BLaER1 treated with 17β-estradiol and CSF1 and Interleukin-3, amounts not matched to agents 10 nM and 100 nM (cell line): Measurements from ENCODE around the gene DHX8.

Source experiments
- H3K27ac ChIP-seq, 11 experiments: shearing (Covaris generic); formaldehyde crosslinking; 2 replicates each; pipeline ENCODE4 v1.8.1; 2022
- H3K27me3 ChIP-seq, 11 experiments: shearing (Covaris generic); formaldehyde crosslinking; 2 replicates each; pipeline ENCODE4 v1.8.1; 2022
- H3K36me3 ChIP-seq, 11 experiments: shearing (Covaris generic); formaldehyde crosslinking; 2 replicates each; pipeline ENCODE4 v1.8.1; 2022
- H3K4me1 ChIP-seq, 10 experiments: shearing (Covaris generic); formaldehyde crosslinking; 2 replicates each; pipeline ENCODE4 v1.8.1; 2022
- H3K4me2 ChIP-seq, 11 experiments: shearing (Covaris generic); formaldehyde crosslinking; 2 replicates each; pipeline ENCODE4 v1.8.1; 2022
- H3K4me3 ChIP-seq, 10 experiments: shearing (Covaris generic); formaldehyde crosslinking; 2 replicates each; pipeline ENCODE4 v1.8.1; 2022
- H3K9ac ChIP-seq, 11 experiments: shearing (Covaris generic); formaldehyde crosslinking; 2 replicates each; pipeline ENCODE4 v1.8.1; 2022
- H3K9me3 ChIP-seq, 11 experiments: shearing (Covaris generic); formaldehyde crosslinking; replicated peaks in 1 of 11; 2 replicates each; pipeline ENCODE4 v1.8.1; 2022
- H4K20me1 ChIP-seq, 11 experiments: shearing (Covaris generic); formaldehyde crosslinking; 2 replicates each; pipeline ENCODE4 v1.8.1; 2022
- Cebpa-rat ChIP-seq, 11 experiments: shearing (Covaris generic); IDR thresholded peaks; 2 replicates each; pipeline ENCODE4 v1.8.1; 2022

DHX8 gene

GRCh38 chr17:43528988-43529814 lies 45.4 kb downstream of the DHX8 start:
- Histone ChIP-seq H3K36me3 (peaks cover 42 to 56% (median 45%) of the 10 kb centered on the region in 11 experiments), H3K9ac (0 out of 22 replicates have a peak overlapping the region, but pooled peaks of 1 of the 11 experiments have one; percentile 18), H3K4me2 (peak overlapping the region; percentile 61 to 86 (median 76); a peak in 21 of 22 replicates), H3K4me3 (no peak overlapping the region; a peak in 1 of 20 replicates), H3K4me1 (peaks cover 21 to 30% (median 25%) of the 10 kb centered on the region in 10 experiments), H4K20me1 (peaks cover 0 to 55% (median 21%) of the 10 kb centered on the region in 11 experiments; a peak in 14 of 22 replicates), H3K9me3 (no peaks in the 10 kb centered on the region), H3K27me3 (no peaks in the 10 kb centered on the region), H3K27ac (peak overlapping the region in 4 of 11 experiments; percentile 53 to 71 (median 58); a peak in 7 of 22 replicates)
- no peak for TF ChIP-seq Cebpa-rat (IDR thresholded peaks at IDR 0.05)

- Histone ChIP-seq H4K20me1 (peaks cover 0 to 53% (median 21%) of the 10 kb centered on the region in 11 experiments; a peak in 14 of 22 replicates), H3K36me3 (peaks cover 35 to 48% (median 38%) of the 10 kb centered on the region in 11 experiments), H3K9ac (peak overlapping the region in 8 of 11 experiments; percentile 7 to 61 (median 34); a peak in 8 of 22 replicates), H3K4me2 (peak overlapping the region; percentile 61 to 86 (median 76)), H3K9me3 (no peaks in the 10 kb centered on the region), H3K4me1 (peaks cover 21 to 32% (median 26%) of the 10 kb centered on the region in 10 experiments), H3K27me3 (no peaks in the 10 kb centered on the region), H3K4me3 (no peak overlapping the region; a peak in 1 of 20 replicates), H3K27ac (peak overlapping the region in 10 of 11 experiments; percentile 13 to 71 (median 50); a peak in 19 of 22 replicates)
- no peak for TF ChIP-seq Cebpa-rat (IDR thresholded peaks at IDR 0.05)
These were observed 46.1 kb downstream of the DHX8 start for GRCh38 chr17:43529947-43530287.

DNA sequence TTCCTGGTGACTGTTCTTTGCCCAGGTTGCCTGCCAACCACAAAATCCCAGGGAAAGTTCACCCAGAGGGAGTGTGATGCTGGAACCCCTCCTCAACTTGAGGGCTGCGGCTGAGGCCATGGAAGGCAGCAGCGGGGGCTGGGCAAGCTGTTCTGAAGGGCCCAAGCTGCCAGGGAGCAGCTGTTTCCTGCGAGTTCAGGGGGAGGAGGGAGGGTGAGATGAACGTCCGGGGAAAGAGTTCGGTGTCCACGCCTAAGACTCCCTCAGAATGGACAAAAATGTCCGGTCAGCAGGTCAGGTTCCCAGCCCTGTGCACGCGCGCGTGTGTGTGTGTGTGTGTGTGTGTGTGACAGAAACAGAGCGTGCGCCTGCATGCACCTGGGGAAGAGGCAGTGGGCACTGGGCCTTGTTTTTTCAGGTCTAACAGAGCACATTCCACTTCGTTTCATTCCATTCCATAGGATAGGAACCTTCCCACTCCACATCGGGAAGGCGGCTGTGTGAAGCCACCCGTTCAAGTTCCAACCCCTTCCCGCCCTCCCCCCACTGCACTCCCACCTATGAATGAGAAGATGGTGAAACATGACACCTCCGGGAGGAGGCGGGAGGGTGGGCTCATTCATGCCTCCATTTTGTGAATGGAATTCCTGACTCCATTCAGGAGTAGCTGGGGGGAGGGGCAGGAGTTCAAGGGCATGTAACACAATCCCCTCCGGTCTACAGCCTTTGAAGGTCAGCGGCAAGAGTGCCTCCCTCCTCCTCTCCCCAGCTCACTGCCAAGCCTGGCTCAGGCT lies 46.7 kb downstream of the DHX8 start:
- TF ChIP-seq Cebpa-rat (IDR thresholded peaks at IDR 0.05): no peak
- Histone ChIP-seq H3K9me3 (no peaks in the 10 kb centered on the region), H3K36me3 (peaks cover 30 to 43% (median 32%) of the 10 kb centered on the region in 11 experiments), H3K27me3 (no peaks in the 10 kb centered on the region), H4K20me1 (peaks cover 0 to 49% (median 21%) of the 10 kb centered on the region in 11 experiments; a peak in 12 of 22 replicates), H3K27ac (peak overlapping the region in 10 of 11 experiments; percentile 13 to 71 (median 50); a peak in 18 of 22 replicates), H3K4me1 (peaks cover 22 to 38% (median 31%) of the 10 kb centered on the region in 10 experiments), H3K9ac (peak overlapping the region in 8 of 11 experiments; percentile 7 to 61 (median 34); a peak in 8 of 22 replicates), H3K4me3 (no peak overlapping the region), H3K4me2 (peak overlapping the region; percentile 61 to 86 (median 76))

DNA sequence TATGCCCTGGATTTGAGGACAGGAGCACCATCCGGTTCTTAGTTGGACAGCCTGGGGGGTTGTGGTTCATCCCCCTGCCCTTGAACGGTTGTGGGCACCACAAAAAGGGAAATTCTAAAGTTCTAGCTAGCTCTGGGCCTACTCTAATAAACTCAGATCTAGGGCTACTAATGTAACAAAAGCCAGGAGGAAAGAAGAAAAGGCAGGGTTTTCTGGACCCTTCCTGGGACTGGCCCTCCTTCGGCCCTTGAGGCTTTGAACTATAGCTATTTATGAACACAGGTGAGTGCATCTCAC lies 47.3 kb downstream of the DHX8 start:
- H3K4me2 ChIP-seq: peak overlapping the region; percentile 5 to 86 (median 73); a peak in 15 of 22 replicates
- no peak overlapping the region for H3K9ac ChIP-seq
- no peak for TF ChIP-seq Cebpa-rat (IDR thresholded peaks at IDR 0.05)
- peaks cover 25 to 37% (median 27%) of the 10 kb centered on the region in 11 experiments for H3K36me3 ChIP-seq
- peaks cover 28 to 43% (median 36%) of the 10 kb centered on the region in 10 experiments for H3K4me1 ChIP-seq
- no peaks in the 10 kb centered on the region for H3K27me3 ChIP-seq
- no peaks in the 10 kb centered on the region for H3K9me3 ChIP-seq
- peak overlapping the region in 5 of 11 experiments; percentile 22 to 66 (median 53); a peak in 8 of 22 replicates for H3K27ac ChIP-seq
- no peak overlapping the region for H3K4me3 ChIP-seq
- peaks cover 0 to 43% (median 19%) of the 10 kb centered on the region in 11 experiments; a peak in 12 of 22 replicates for H4K20me1 ChIP-seq

DNA sequence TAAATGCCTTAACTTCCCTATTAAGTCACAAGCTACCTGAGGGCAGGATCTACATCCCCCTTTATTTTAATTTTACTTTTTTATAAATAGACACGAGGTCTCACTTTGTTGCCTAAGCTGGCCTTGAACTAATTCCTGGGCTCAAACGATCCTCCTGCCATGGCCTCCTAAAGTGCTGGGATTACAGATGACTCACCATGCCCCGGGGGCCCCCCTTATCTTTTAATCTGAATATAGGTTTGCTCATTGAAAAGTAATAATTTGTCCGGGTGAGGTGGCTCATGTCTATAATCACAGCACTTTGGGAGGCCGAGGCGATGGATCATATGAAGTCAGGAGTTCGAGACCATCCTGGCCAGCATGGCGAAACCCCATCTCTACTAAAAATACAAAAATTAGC lies 48.2 kb downstream of the DHX8 start:
- peaks cover 16 to 28% (median 18%) of the 10 kb centered on the region in 11 experiments for H3K36me3 ChIP-seq
- no peaks in the 10 kb centered on the region for H3K9me3 ChIP-seq
- H3K4me1 ChIP-seq: peaks cover 37 to 53% (median 46%) of the 10 kb centered on the region in 10 experiments
- TF ChIP-seq Cebpa-rat (IDR thresholded peaks at IDR 0.05): no peak
- H3K4me3 ChIP-seq: no peak overlapping the region
- no peak overlapping the region for H3K4me2 ChIP-seq
- H3K9ac ChIP-seq: no peak overlapping the region
- no peaks in the 10 kb centered on the region for H3K27me3 ChIP-seq
- H3K27ac ChIP-seq: no peak overlapping the region
- H4K20me1 ChIP-seq: peaks cover 0 to 34% (median 12%) of the 10 kb centered on the region in 11 experiments; a peak in 9 of 22 replicates

- Histone ChIP-seq H3K27ac (no peak overlapping the region), H3K9me3 (no peaks in the 10 kb centered on the region), H3K9ac (no peak overlapping the region), H3K4me2 (no peak overlapping the region), H3K4me3 (no peak overlapping the region), H4K20me1 (peaks cover 0 to 28% (median 6%) of the 10 kb centered on the region in 11 experiments; a peak in 6 of 22 replicates), H3K36me3 (peaks cover 10 to 22% (median 11%) of the 10 kb centered on the region in 11 experiments; a peak in 21 of 22 replicates), H3K4me1 (peaks cover 37 to 59% (median 50%) of the 10 kb centered on the region in 10 experiments), H3K27me3 (no peaks in the 10 kb centered on the region)
- no peak for TF ChIP-seq Cebpa-rat (IDR thresholded peaks at IDR 0.05)
These were observed 48.8 kb downstream of the DHX8 start for GRCh38 chr17:43532581-43532980.

DNA sequence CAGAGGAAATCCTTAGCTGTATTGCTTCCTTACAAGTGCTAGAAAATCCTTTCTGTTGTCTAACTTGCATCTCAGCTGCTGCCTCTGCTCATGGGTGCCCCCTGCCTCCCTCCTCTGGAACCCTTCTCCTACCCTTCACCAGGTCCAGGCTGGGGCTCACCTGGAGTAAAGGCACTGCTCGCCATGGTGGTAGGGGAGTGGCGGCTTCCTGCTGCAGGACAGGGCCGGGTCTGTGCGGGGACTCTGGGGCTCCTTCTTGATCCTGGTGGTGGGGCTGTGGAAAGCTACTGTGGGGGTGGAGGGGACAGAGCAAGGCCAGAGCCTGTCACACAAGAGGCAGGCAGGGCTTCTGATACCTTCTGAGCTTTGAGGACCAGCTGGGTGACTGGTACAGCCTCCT lies 49.9 kb downstream of the DHX8 start:
- no peak for TF ChIP-seq Cebpa-rat (IDR thresholded peaks at IDR 0.05)
- peaks cover 37 to 55% (median 50%) of the 10 kb centered on the region in 10 experiments for H3K4me1 ChIP-seq
- H3K4me3 ChIP-seq: no peak overlapping the region
- H3K4me2 ChIP-seq: no peak overlapping the region
- H3K9me3 ChIP-seq: no peaks in the 10 kb centered on the region
- H3K27me3 ChIP-seq: no peaks in the 10 kb centered on the region
- peaks cover 0 to 11% (median under 1%) of the 10 kb centered on the region in 11 experiments; a peak in 8 of 22 replicates for H3K36me3 ChIP-seq
- H4K20me1 ChIP-seq: peaks cover 0 to 17% (median 0%) of the 10 kb centered on the region in 11 experiments; a peak in 3 of 22 replicates
- H3K9ac ChIP-seq: no peak overlapping the region
- 0 out of 22 replicates have a peak overlapping the region, but pooled peaks of 1 of the 11 experiments have one; percentile 1 for H3K27ac ChIP-seq

DNA sequence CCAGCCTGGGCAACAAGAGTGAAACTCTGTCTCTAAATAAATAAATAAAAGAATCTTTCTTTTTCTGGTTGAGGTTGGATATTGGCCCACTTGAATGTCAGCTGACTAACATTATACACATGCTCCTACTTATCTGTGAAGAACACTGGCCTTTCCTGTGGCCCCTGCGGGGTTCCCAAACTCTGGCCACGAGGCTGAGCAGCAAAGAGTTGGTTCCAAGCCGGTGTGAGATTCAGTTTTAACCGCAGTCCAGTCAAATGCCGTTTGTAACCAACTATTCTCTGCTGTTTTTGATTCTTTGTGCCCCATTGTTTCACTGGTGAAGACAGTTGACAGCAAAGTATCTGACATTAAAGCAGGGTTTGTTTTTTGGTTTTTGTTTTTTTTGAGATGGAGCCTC lies 51.1 kb downstream of the DHX8 start:
- Histone ChIP-seq H3K4me1 (peaks cover 30 to 45% (median 41%) of the 10 kb centered on the region in 10 experiments), H3K36me3 (no peaks in the 10 kb centered on the region), H4K20me1 (peaks cover 0 to 6% (median 0%) of the 10 kb centered on the region in 11 experiments; a peak in 3 of 22 replicates), H3K4me2 (peak overlapping the region in 3 of 11 experiments; percentile 74 to 79 (median 75); a peak in 6 of 22 replicates), H3K4me3 (no peak overlapping the region), H3K27ac (0 out of 22 replicates have a peak overlapping the region, but pooled peaks of 2 of the 11 experiments have one; percentile 7 to 28), H3K27me3 (no peaks in the 10 kb centered on the region), H3K9ac (no peak overlapping the region), H3K9me3 (no peaks in the 10 kb centered on the region)
- no peak for TF ChIP-seq Cebpa-rat (IDR thresholded peaks at IDR 0.05)
